ENCODE measurements around the gene BUD13. TPM values are rescaled to one million over a fixed set of nuclear protein-coding genes. Genes with fewer than 3 reads are reported as not detected.
A peak's percentile ranks its signal among the peaks of the same experiment; 100 is the strongest.

The BUD13 gene
- total and polyA plus RNA-seq, 2 of the 13 experiments (the other 11 are each of a cell fraction or from before 2014, with no cell fraction given), result 13.3 to 25.9 TPM

DNA sequence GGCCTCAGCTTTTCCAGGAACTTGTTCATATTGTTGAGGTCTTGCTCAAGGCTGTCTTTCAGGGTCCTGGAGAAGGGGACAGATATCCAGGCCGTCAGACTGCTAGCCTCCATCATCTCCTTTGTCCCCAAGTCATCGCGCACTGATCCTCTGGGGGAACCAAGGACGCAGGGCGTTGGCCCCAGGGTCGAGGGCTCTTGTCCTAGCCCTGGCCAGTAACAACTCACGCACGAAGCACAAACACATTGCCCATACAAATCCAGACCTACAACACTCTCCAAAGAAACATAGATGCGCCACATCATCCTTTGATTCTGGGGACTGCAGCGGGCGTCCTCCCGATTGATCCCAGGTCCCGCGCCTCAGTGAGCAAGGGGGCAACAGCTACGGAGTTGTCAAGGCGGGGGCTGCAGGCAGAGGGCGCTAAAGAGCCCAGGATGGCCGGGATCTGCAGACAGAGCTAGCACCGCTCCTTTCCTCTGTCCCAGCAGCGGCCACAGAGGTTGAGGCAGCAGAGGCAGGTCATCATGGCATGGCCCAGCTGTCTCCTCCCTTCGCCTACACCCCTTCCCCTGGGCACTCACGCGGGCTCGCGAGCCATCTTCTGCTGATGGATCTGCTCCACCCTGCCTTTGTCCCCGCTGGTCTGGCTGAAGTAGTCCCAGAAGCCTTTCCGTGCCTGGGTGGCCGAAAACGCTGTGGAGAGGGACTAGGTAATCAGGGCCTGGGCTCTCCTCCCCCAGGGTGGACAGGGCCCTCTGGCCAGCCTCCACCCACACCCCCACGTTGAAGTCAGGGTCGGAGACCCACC is 18.4 kb upstream of the BUD13 start (continued):
- TF ChIP-seq, protein P1, sequence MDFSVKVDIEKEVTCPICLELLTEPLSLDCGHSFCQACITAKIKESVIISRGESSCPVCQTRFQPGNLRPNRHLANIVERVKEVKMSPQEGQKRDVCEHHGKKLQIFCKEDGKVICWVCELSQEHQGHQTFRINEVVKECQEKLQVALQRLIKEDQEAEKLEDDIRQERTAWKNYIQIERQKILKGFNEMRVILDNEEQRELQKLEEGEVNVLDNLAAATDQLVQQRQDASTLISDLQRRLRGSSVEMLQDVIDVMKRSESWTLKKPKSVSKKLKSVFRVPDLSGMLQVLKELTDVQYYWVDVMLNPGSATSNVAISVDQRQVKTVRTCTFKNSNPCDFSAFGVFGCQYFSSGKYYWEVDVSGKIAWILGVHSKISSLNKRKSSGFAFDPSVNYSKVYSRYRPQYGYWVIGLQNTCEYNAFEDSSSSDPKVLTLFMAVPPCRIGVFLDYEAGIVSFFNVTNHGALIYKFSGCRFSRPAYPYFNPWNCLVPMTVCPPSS (IDR thresholded peaks at IDR 0.05), result no peak
- TF ChIP-seq ZFX (CRISPR knock-in tag; IDR thresholded peaks at IDR 0.05; ENCODE audit: low read depth) (peak; percentile 67), ELF3 (CRISPR knock-in tag; IDR thresholded peaks at IDR 0.05) (peak; percentile 26; the same call in 1 of the 2 replicates), HMGA1 (CRISPR knock-in tag; conservative IDR thresholded peaks at IDR 0.05) (no peak), POLR2AphosphoS5 (IDR thresholded peaks at IDR 0.05; ENCODE audit: low read depth, low read length) (peak; percentile 68), CREM (IDR thresholded peaks at IDR 0.05) (no peak), CREM (CRISPR knock-in tag; IDR thresholded peaks at IDR 0.05) (no peak), SYNCRIP (IDR thresholded peaks at IDR 0.05; ENCODE audit: insufficient read depth, low read depth, low read length) (no peak), ZNF878 (CRISPR knock-in tag; IDR thresholded peaks at IDR 0.05) (no peak), ZNF605 (CRISPR knock-in tag; IDR thresholded peaks at IDR 0.05) (no peak), MYC (CRISPR knock-in tag; IDR thresholded peaks at IDR 0.05; ENCODE audit: borderline replicate concordance) (peak; percentile 77; the same call in 1 of the 2 replicates), ZNF891 (CRISPR knock-in tag; IDR thresholded peaks at IDR 0.05) (no peak), ZNF382 (CRISPR knock-in tag; IDR thresholded peaks at IDR 0.05; ENCODE audit: borderline replicate concordance) (no peak), ATF6 (CRISPR knock-in tag; conservative IDR thresholded peaks at IDR 0.05) (no peak), CENPX (CRISPR knock-in tag; IDR thresholded peaks at IDR 0.05) (no peak), NCOA2 (CRISPR knock-in tag; IDR thresholded peaks at IDR 0.05) (no peak), ZMYM3 (CRISPR knock-in tag; IDR thresholded peaks at IDR 0.05) (peak; percentile 41; the same call in 1 of the 2 replicates), ZNF598 (CRISPR knock-in tag; IDR thresholded peaks at IDR 0.05; ENCODE audit: borderline replicate concordance) (peak; percentile 52; the same call in 1 of the 2 replicates), MXI1 (IDR thresholded peaks at IDR 0.05; ENCODE audit: borderline replicate concordance, low read depth, low read length) (peak; percentile 63; the same call in 2 of the 3 replicates), HOXA7 (CRISPR knock-in tag; IDR thresholded peaks at IDR 0.05) (no peak)
- TF ChIP-seq, protein P2, sequence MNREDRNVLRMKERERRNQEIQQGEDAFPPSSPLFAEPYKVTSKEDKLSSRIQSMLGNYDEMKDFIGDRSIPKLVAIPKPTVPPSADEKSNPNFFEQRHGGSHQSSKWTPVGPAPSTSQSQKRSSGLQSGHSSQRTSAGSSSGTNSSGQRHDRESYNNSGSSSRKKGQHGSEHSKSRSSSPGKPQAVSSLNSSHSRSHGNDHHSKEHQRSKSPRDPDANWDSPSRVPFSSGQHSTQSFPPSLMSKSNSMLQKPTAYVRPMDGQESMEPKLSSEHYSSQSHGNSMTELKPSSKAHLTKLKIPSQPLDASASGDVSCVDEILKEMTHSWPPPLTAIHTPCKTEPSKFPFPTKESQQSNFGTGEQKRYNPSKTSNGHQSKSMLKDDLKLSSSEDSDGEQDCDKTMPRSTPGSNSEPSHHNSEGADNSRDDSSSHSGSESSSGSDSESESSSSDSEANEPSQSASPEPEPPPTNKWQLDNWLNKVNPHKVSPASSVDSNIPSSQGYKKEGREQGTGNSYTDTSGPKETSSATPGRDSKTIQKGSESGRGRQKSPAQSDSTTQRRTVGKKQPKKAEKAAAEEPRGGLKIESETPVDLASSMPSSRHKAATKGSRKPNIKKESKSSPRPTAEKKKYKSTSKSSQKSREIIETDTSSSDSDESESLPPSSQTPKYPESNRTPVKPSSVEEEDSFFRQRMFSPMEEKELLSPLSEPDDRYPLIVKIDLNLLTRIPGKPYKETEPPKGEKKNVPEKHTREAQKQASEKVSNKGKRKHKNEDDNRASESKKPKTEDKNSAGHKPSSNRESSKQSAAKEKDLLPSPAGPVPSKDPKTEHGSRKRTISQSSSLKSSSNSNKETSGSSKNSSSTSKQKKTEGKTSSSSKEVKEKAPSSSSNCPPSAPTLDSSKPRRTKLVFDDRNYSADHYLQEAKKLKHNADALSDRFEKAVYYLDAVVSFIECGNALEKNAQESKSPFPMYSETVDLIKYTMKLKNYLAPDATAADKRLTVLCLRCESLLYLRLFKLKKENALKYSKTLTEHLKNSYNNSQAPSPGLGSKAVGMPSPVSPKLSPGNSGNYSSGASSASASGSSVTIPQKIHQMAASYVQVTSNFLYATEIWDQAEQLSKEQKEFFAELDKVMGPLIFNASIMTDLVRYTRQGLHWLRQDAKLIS (CRISPR knock-in tag; IDR thresholded peaks at IDR 0.05), result no peak
- TF ChIP-seq, protein P3, sequence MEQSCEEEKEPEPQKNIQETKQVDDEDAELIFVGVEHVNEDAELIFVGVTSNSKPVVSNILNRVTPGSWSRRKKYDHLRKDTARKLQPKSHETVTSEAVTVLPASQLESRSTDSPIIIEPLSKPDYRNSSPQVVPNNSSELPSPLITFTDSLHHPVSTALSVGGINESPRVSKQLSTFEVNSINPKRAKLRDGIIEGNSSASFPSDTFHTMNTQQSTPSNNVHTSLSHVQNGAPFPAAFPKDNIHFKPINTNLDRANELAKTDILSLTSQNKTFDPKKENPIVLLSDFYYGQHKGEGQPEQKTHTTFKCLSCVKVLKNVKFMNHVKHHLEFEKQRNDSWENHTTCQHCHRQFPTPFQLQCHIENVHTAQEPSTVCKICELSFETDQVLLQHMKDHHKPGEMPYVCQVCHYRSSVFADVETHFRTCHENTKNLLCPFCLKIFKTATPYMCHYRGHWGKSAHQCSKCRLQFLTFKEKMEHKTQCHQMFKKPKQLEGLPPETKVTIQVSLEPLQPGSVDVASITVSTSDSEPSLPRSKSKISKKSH (CRISPR knock-in tag; IDR thresholded peaks at IDR 0.05; ENCODE audit: borderline replicate concordance), result no peak; the same call in 1 of the 2 replicates

Data from HepG2 (cell line).